GM06990 (cell line): Measurements from ENCODE around the gene SLCO3A1.

ENCODE experiments used
- DNase-seq: peaks from one replicate; pipeline ENCODE4 v3.0.0-alpha.2; 2011; ENCODE audit not compliant: insufficient read length; ENCODE audit errors: extremely low read depth
- H3K27me3 ChIP-seq: replicated peaks from 2 replicates; pipeline ENCODE4 v1.6.0; 2011; ENCODE audit warnings: low read length; ENCODE audit not compliant: control insufficient read depth, insufficient read depth
- H3K36me3 ChIP-seq: 2 replicates; pipeline ENCODE4 v1.5.1; 2011; ENCODE audit warnings: low read length; ENCODE audit not compliant: control insufficient read depth, insufficient read depth
- H3K4me3 ChIP-seq: replicated peaks from 2 replicates; pipeline ENCODE4 v1.5.1; 2011; ENCODE audit warnings: low read depth, mild to moderate bottlenecking, control low read depth, low read length
- CTCF ChIP-seq: IDR thresholded peaks from 2 replicates; pipeline ENCODE4 v1.5.1; 2011; ENCODE audit warnings: low read length, control low read depth, mild to moderate bottlenecking, inconsistent platforms; ENCODE audit not compliant: insufficient read depth, poor library complexity, severe bottlenecking

SLCO3A1 gene

GRCh38 chr15:92109191-92109873 lies 255.8 kb downstream of the SLCO3A1 start:
- no peak overlapping the region for H3K4me3 ChIP-seq
- no peak for DNase-seq
- H3K36me3 ChIP-seq, result no peaks in the 10 kb centered on the region
- H3K27me3 ChIP-seq, result no peaks in the 10 kb centered on the region
- TF ChIP-seq CTCF, result no peak

- DNase-seq, result no peak
- Histone ChIP-seq H3K4me3 (no peak overlapping the region), H3K36me3 (no peaks in the 10 kb centered on the region), H3K27me3 (no peaks in the 10 kb centered on the region)
- no peak for TF ChIP-seq CTCF
These were observed 257.8 kb downstream of the SLCO3A1 start for GRCh38 chr15:92111291-92111690.

- H3K4me3 ChIP-seq, result no peak overlapping the region
- DNase-seq, result no peak
- no peaks in the 10 kb centered on the region for H3K27me3 ChIP-seq
- no peaks in the 10 kb centered on the region for H3K36me3 ChIP-seq
- no peak for TF ChIP-seq CTCF
These were observed 258.2 kb downstream of the SLCO3A1 start for GRCh38 chr15:92111751-92112150.

GRCh38 chr15:92112180-92112579 lies 258.7 kb downstream of the SLCO3A1 start:
- DNase-seq, result no peak
- Histone ChIP-seq H3K4me3 (no peak overlapping the region), H3K27me3 (no peaks in the 10 kb centered on the region), H3K36me3 (no peaks in the 10 kb centered on the region)
- no peak for TF ChIP-seq CTCF

- no peak overlapping the region for H3K4me3 ChIP-seq
- no peak for DNase-seq
- H3K27me3 ChIP-seq, result no peaks in the 10 kb centered on the region
- TF ChIP-seq CTCF, result no peak
- H3K36me3 ChIP-seq, result no peaks in the 10 kb centered on the region
These were observed 259.2 kb downstream of the SLCO3A1 start for GRCh38 chr15:92112711-92113110.

- no peak for DNase-seq
- no peak for TF ChIP-seq CTCF
- H3K4me3 ChIP-seq, result no peak overlapping the region
- no peaks in the 10 kb centered on the region for H3K27me3 ChIP-seq
- no peaks in the 10 kb centered on the region for H3K36me3 ChIP-seq
These were observed 260.3 kb downstream of the SLCO3A1 start for GRCh38 chr15:92113832-92114231.
